PFSK-1 (cell line): ENCODE measurements around the gene CASK.

Experiments used
- FOXP2 ChIP-seq: optimal IDR thresholded peaks from 2 replicates; pipeline ENCODE3; 2011; ENCODE audit warnings: borderline replicate concordance, control low read depth, inconsistent platforms; ENCODE audit not compliant: insufficient read depth; ENCODE audit errors: extremely low read length, extremely low read depth
- POLR2AphosphoS5 ChIP-seq: IDR thresholded peaks from 2 replicates; pipeline ENCODE4 v1.6.1; 2012; ENCODE audit warnings: low read depth, mild to moderate bottlenecking, control low read depth, low read length, moderate library complexity
- REST ChIP-seq, 2 experiments: IDR thresholded peaks; 2 replicates each; pipeline versions ENCODE4 v1.6.1 to v1.8.0; 2011 to 2012; ENCODE audit warnings: low read depth in 2 of 2, low read length in 2 of 2, control low read depth in 1 of 2, inconsistent platforms in 1 of 2, mild to moderate bottlenecking in 1 of 2, moderate library complexity in 1 of 2; ENCODE audit not compliant: insufficient read depth in 1 of 2
- SIN3A ChIP-seq: IDR thresholded peaks from 2 replicates; pipeline ENCODE4 v1.6.1; 2012; ENCODE audit warnings: mild to moderate bottlenecking, low read length, moderate library complexity, borderline replicate concordance; ENCODE audit not compliant: insufficient read depth
- TAF1 ChIP-seq: IDR thresholded peaks from 2 replicates; pipeline ENCODE4 v1.6.1; 2012; ENCODE audit warnings: low read length, control low read depth, borderline replicate concordance; ENCODE audit not compliant: insufficient read depth

GRCh38 chrX:41616935-41617334 lies 306.4 kb downstream of the CASK start:
- TF ChIP-seq SIN3A, result no peak
- TF ChIP-seq TAF1, result no peak
- TF ChIP-seq REST (IDR thresholded peaks at IDR 0.05; ENCODE audit: insufficient read depth in 1 of 2, low read depth in 2 of 2, low read length in 2 of 2), result no peak
- TF ChIP-seq POLR2AphosphoS5, result no peak
- no peak for TF ChIP-seq FOXP2
